ENCODE results near the gene FGGY.

FGGY gene

DNA sequence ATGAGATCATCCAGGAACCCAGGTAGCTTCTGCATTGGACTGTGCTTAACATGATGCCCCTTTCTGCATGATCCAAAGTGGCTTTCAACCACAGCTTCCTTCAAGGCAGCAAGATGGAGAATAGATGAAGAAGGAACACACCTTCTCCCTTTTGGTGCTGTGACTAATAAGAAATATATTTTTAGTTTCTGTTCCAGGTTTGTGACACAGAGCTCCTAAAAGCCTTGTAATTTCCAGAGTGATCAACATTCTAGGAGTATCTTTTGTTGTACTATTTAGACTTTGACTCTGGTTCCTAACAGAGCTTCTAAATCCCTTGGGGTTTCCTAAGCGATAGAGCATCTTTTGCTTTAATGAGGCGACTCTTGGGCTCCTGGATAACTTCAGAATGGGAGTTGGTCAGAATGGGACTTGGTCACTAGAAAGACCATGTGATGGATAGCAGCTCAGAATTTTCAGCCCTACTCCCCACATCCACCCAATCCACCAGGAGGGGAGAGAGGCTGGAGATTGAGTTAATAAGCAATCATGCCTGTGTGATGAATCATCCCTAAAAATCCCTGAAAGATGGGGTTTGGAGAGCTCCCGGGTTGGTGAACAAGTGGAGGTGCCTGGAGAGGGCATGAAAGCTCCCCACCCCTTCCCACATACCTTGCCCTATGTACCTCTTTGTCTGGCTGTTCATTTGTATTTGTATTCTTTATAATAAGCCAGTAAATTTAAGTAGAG, 134.8 kb downstream of the FGGY start:
- Histone ChIP-seq H3K9me3 (ENCODE audit: control insufficient read depth in 2 of 2, low read length in 2 of 2) (no peaks in the 10 kb centered on the region), H3K4me1 (ENCODE audit: control insufficient read depth, insufficient read depth, low read length) (peaks cover 11% of the 10 kb centered on the region), H3K27me3 (ENCODE audit: control insufficient read depth in 1 of 2, insufficient read depth in 2 of 2, low read length in 2 of 2) (no peaks in the 10 kb centered on the region), H3K4me3 (ENCODE audit: low read length in 2 of 2) (no peak overlapping the region), H3K27ac (ENCODE audit: low read length) (no peak overlapping the region), H3K9ac (ENCODE audit: low read length in 2 of 2) (no peak overlapping the region), H3K36me3 (ENCODE audit: control insufficient read depth in 2 of 2, insufficient read depth in 2 of 2, low read length in 2 of 2) (no peaks in the 10 kb centered on the region)

DNA sequence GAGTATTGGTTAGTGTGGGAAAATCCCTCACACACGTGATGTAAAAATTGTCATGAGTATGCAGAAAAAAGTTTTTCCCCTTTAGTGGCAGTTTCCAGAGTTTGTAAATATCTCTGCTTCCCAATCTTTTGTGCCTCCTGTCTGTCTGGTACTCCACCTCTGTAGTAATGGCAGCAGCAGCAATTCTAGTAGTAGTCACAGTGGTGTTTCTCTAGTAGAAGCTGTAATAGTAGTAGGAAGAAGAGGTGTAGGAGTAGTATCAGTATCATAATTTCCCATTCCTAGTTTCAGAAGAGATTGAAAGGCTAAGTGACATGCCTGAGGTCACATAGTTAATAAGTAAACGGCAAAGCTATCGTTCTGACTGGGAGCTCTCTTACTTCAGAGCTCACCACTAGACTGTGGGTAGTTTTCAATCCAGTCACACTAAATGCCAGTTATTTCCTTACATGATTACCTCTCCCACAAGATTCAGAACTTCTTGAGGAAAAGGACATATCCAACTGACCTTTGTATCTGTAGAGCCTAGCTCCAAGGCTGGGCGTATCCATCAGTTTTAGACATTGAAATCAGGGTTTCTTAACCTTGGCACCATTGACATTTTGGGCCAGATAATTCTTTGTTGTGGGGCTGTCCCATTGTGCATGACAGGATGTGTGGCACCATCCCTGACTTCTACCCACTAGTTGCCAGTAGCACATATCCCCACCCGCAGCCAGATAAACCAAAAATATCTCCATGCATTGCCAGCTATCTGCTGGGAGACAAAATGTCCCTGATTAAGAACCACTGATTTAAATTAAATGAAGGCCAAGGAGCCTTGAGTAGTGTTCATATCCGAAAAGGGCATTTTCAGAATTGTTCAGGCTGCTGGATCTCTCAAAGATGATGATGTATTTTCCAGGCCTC, 135.9 kb downstream of the FGGY start:
- Histone ChIP-seq H3K36me3 (ENCODE audit: control insufficient read depth in 2 of 2, insufficient read depth in 2 of 2, low read length in 2 of 2) (no peaks in the 10 kb centered on the region), H3K9me3 (ENCODE audit: control insufficient read depth in 2 of 2, low read length in 2 of 2) (no peaks in the 10 kb centered on the region), H3K4me1 (ENCODE audit: control insufficient read depth, insufficient read depth, low read length) (peaks cover 8% of the 10 kb centered on the region), H3K27ac (ENCODE audit: low read length) (no peak overlapping the region), H3K9ac (ENCODE audit: low read length in 2 of 2) (no peak overlapping the region), H3K4me3 (ENCODE audit: low read length in 2 of 2) (no peak overlapping the region), H3K27me3 (ENCODE audit: control insufficient read depth in 1 of 2, insufficient read depth in 2 of 2, low read length in 2 of 2) (no peaks in the 10 kb centered on the region)

DNA sequence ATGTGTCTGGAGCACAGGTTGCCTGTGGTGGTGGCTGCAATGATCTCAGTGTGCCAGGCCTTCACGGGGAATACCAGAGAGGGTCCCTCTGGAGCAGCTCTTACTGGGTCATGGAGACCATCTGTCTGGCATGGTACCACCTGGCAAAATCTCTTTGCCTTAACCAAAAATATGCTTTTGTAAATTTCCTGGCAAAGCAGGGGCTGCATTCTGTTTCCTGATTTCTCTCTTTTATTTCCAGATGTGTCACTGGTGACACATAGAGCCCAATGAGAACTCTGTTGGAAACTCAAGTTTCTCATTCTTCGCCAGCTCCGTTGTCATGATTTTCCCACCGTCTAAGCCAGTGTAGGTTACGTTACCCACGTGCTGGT, 136.5 kb downstream of the FGGY start:
- no peaks in the 10 kb centered on the region for H3K36me3 ChIP-seq (ENCODE audit: control insufficient read depth in 2 of 2, insufficient read depth in 2 of 2, low read length in 2 of 2)
- H3K4me3 ChIP-seq (ENCODE audit: low read length in 2 of 2): no peak overlapping the region
- H3K27me3 ChIP-seq (ENCODE audit: control insufficient read depth in 1 of 2, insufficient read depth in 2 of 2, low read length in 2 of 2): no peaks in the 10 kb centered on the region
- H3K9ac ChIP-seq (ENCODE audit: low read length in 2 of 2): no peak overlapping the region
- no peaks in the 10 kb centered on the region for H3K9me3 ChIP-seq (ENCODE audit: control insufficient read depth in 2 of 2, low read length in 2 of 2)
- H3K4me1 ChIP-seq (ENCODE audit: control insufficient read depth, insufficient read depth, low read length): peaks cover 11% of the 10 kb centered on the region
- no peak overlapping the region for H3K27ac ChIP-seq (ENCODE audit: low read length)

DNA sequence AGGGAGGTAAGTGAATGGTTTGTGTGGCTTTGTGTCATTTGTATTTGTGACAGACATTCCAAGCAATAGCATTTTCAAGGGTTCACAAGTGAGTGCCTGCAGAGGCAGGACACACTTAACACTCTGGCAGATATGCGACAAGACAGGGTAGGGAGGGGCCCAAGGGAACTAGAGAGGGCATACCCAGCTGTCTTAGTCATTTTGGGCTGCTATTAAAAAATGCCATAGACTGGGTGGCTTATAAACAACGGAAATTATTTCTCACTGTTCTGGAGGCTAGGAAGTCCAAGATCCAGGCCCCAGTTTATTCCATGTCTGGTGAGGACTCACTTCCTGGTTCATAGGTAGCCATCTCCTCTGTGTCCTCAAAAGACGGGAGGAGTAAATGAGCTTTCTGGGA, 137.4 kb downstream of the FGGY start:
- H3K27me3 ChIP-seq (ENCODE audit: control insufficient read depth in 1 of 2, insufficient read depth in 2 of 2, low read length in 2 of 2): no peaks in the 10 kb centered on the region
- H3K4me3 ChIP-seq (ENCODE audit: low read length in 2 of 2): no peak overlapping the region
- no peaks in the 10 kb centered on the region for H3K36me3 ChIP-seq (ENCODE audit: control insufficient read depth in 2 of 2, insufficient read depth in 2 of 2, low read length in 2 of 2)
- H3K9me3 ChIP-seq (ENCODE audit: control insufficient read depth in 2 of 2, low read length in 2 of 2): no peaks in the 10 kb centered on the region
- H3K27ac ChIP-seq (ENCODE audit: low read length): peak overlapping the region; percentile 18
- peaks cover 11% of the 10 kb centered on the region for H3K4me1 ChIP-seq (ENCODE audit: control insufficient read depth, insufficient read depth, low read length)
- no peak overlapping the region for H3K9ac ChIP-seq (ENCODE audit: low read length in 2 of 2)

DNA sequence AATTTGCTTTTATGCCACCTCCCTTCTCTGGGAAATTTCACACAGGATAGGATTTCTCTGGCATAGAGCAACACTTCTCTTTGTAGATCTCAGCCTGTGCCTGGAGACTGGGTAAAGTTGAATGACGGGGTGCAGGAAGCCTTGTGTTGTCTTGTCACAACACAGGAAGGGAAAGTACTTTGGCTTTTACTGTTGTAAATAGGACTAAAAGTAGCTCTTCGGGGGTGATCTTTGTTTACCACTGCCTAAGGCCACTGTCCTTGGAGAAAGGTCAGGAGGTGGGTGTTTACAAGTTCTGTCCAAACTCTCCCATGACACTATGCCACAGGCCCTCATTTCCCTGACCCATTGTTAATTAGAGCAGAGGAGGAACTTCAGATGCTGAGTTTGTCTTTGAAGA, 139.7 kb downstream of the FGGY start:
- Histone ChIP-seq H3K27me3 (ENCODE audit: control insufficient read depth in 1 of 2, insufficient read depth in 2 of 2, low read length in 2 of 2) (no peaks in the 10 kb centered on the region), H3K27ac (ENCODE audit: low read length) (no peak overlapping the region), H3K4me3 (ENCODE audit: low read length in 2 of 2) (no peak overlapping the region), H3K9me3 (ENCODE audit: control insufficient read depth in 2 of 2, low read length in 2 of 2) (no peaks in the 10 kb centered on the region), H3K36me3 (ENCODE audit: control insufficient read depth in 2 of 2, insufficient read depth in 2 of 2, low read length in 2 of 2) (no peaks in the 10 kb centered on the region), H3K9ac (ENCODE audit: low read length in 2 of 2) (no peak overlapping the region), H3K4me1 (ENCODE audit: control insufficient read depth, insufficient read depth, low read length) (peaks cover 11% of the 10 kb centered on the region)

DNA sequence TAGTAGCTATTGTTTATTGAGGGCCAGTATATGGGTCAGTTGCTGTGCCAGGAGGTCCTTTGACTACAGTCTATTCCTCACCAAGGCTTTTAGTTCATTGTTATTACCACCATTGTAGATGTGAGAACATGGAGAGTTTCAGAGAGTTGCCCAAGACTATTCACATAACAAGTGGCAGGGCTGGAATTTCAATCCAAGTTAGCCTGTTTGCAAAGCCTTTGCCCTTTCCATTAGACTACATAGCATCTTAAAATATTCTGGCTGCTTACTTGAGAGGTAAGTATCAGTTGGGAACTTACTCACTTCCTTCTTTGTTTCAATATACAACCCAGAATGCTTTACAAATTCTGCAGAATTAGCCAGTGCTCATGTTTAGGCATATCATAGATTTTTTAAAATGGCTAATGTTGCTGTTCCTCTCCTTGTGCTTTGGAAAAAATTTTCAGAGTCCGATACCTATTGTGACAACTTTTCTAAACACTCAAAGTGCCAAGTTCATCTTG, 141.2 kb downstream of the FGGY start:
- Histone ChIP-seq H3K36me3 (ENCODE audit: control insufficient read depth in 2 of 2, insufficient read depth in 2 of 2, low read length in 2 of 2) (no peaks in the 10 kb centered on the region), H3K27ac (ENCODE audit: low read length) (peak overlapping the region; percentile 33), H3K9me3 (ENCODE audit: control insufficient read depth in 2 of 2, low read length in 2 of 2) (no peaks in the 10 kb centered on the region), H3K4me3 (ENCODE audit: low read length in 2 of 2) (no peak overlapping the region), H3K4me1 (ENCODE audit: control insufficient read depth, insufficient read depth, low read length) (peaks cover 11% of the 10 kb centered on the region), H3K27me3 (ENCODE audit: control insufficient read depth in 1 of 2, insufficient read depth in 2 of 2, low read length in 2 of 2) (no peaks in the 10 kb centered on the region), H3K9ac (ENCODE audit: low read length in 2 of 2) (no peak overlapping the region)

DNA sequence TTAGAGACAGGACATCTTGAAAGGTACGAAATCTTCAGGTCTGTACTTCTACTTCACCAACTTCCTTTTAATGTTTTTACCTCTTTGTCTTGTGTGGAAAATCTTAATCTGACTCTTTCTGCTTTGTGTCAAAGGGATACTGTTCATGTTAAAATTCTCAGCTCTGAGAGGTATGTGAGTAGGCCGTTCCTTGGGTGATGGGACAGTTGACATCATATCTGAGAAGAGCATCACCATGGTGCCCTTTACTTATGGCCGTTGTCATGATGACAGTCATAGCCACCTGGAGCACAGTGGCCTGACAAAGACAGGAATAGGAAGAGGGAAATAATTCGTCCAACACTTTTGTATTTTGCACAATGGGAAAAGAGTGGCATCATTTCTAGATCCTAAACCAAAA, 145.6 kb downstream of the FGGY start:
- H3K27me3 ChIP-seq (ENCODE audit: control insufficient read depth in 1 of 2, insufficient read depth in 2 of 2, low read length in 2 of 2): no peaks in the 10 kb centered on the region
- no peaks in the 10 kb centered on the region for H3K9me3 ChIP-seq (ENCODE audit: control insufficient read depth in 2 of 2, low read length in 2 of 2)
- H3K4me3 ChIP-seq (ENCODE audit: low read length in 2 of 2): no peak overlapping the region
- no peaks in the 10 kb centered on the region for H3K36me3 ChIP-seq (ENCODE audit: control insufficient read depth in 2 of 2, insufficient read depth in 2 of 2, low read length in 2 of 2)
- no peak overlapping the region for H3K9ac ChIP-seq (ENCODE audit: low read length in 2 of 2)
- H3K4me1 ChIP-seq (ENCODE audit: control insufficient read depth, insufficient read depth, low read length): peaks cover 21% of the 10 kb centered on the region
- H3K27ac ChIP-seq (ENCODE audit: low read length): no peak overlapping the region

DNA sequence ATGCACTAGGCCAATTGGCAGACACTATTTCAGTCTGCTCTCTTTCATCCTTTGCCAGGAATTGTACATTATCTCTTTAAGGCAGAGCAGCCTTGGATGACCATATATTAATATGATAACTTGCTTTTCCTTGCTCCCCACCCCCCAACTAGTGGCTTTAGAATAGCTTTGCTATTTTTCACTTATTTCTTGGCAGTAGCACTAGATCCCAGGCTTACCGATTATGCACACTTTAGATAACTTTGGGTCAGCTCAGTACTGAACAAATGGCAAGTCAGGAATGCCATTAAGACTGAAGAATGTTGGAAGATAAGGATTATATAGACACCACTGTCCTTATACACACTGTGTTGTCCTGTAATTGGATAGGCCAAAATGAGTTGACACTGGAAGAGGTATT, 146.4 kb downstream of the FGGY start:
- Histone ChIP-seq H3K27me3 (ENCODE audit: control insufficient read depth in 1 of 2, insufficient read depth in 2 of 2, low read length in 2 of 2) (no peaks in the 10 kb centered on the region), H3K36me3 (ENCODE audit: control insufficient read depth in 2 of 2, insufficient read depth in 2 of 2, low read length in 2 of 2) (no peaks in the 10 kb centered on the region), H3K4me1 (ENCODE audit: control insufficient read depth, insufficient read depth, low read length) (peaks cover 26% of the 10 kb centered on the region), H3K9me3 (ENCODE audit: control insufficient read depth in 2 of 2, low read length in 2 of 2) (no peaks in the 10 kb centered on the region), H3K9ac (ENCODE audit: low read length in 2 of 2) (no peak overlapping the region), H3K27ac (ENCODE audit: low read length) (no peak overlapping the region), H3K4me3 (ENCODE audit: low read length in 2 of 2) (no peak overlapping the region)

DNA sequence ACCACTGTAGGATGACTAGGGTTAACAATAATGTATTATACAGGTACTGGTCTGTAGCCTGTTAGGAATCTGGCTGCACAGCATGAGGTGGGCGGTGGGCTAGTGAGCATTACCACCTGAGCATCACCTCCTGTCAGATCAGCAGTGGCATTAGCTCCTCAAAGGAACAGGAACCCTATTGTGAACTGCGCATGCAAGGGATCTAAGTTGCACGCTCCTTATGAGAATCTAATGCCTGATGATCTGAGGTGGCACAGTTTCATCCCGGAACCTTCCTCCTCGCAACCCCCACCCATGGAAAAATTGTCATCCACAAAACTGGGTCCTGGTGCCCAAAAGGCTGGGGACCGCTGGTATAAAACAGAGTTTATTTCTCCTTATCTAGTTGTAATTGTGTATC, 147.6 kb downstream of the FGGY start:
- Histone ChIP-seq H3K27ac (ENCODE audit: low read length) (peak overlapping the region; percentile 89), H3K4me1 (ENCODE audit: control insufficient read depth, insufficient read depth, low read length) (peaks cover 28% of the 10 kb centered on the region), H3K9ac (ENCODE audit: low read length in 2 of 2) (no peak overlapping the region), H3K9me3 (ENCODE audit: control insufficient read depth in 2 of 2, low read length in 2 of 2) (no peaks in the 10 kb centered on the region), H3K4me3 (ENCODE audit: low read length in 2 of 2) (no peak overlapping the region), H3K36me3 (ENCODE audit: control insufficient read depth in 2 of 2, insufficient read depth in 2 of 2, low read length in 2 of 2) (no peaks in the 10 kb centered on the region), H3K27me3 (ENCODE audit: control insufficient read depth in 1 of 2, insufficient read depth in 2 of 2, low read length in 2 of 2) (no peaks in the 10 kb centered on the region)

DNA sequence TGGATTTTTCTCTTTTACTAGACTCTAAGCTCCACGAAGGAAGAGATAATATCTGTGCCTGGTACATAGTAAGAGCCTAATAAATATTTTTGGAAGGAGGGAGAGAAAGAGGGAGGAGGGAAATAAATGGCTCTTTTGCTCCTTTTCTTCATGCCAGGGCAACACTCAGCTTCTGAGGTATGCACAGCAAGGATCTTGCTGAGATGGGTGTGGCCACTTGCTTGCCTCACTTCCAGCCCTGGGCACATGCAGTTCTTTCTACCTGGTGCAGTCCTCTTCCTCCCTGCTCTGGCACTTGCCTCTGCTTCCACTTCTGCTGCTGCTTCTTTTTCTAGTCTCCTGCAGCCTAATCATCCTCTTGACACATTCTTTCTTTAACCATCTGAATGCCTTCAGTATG, 148.1 kb downstream of the FGGY start:
- no peak overlapping the region for H3K9ac ChIP-seq (ENCODE audit: low read length in 2 of 2)

More for the DNA sequence above, 148.1 kb downstream of the FGGY start:
- H3K9me3 ChIP-seq (ENCODE audit: control insufficient read depth in 2 of 2, low read length in 2 of 2): no peaks in the 10 kb centered on the region
- peaks cover 28% of the 10 kb centered on the region for H3K4me1 ChIP-seq (ENCODE audit: control insufficient read depth, insufficient read depth, low read length)
- H3K27ac ChIP-seq (ENCODE audit: low read length): peak overlapping the region; percentile 89
- H3K4me3 ChIP-seq (ENCODE audit: low read length in 2 of 2): no peak overlapping the region
- no peaks in the 10 kb centered on the region for H3K27me3 ChIP-seq (ENCODE audit: control insufficient read depth in 1 of 2, insufficient read depth in 2 of 2, low read length in 2 of 2)
- no peaks in the 10 kb centered on the region for H3K36me3 ChIP-seq (ENCODE audit: control insufficient read depth in 2 of 2, insufficient read depth in 2 of 2, low read length in 2 of 2)
